Astrocyte (in vitro differentiated cells and primary cell): ENCODE results near the gene TMEM184B. TPM values are rescaled to one million over a fixed set of nuclear protein-coding genes. Genes with fewer than 3 reads are reported as not detected.

Source experiments
- DNase-seq: peaks from one replicate; pipeline ENCODE4 v3.0.0-alpha.2; 2010; ENCODE audit warnings: low read depth
- FAIRE-seq: peaks from 2 replicates; lab custom pipeline; 2011; peaks lifted over from hg19 to GRCh38; lab: Jason Lieb, UNC
- H2AFZ ChIP-seq: 2 replicates; pipeline ENCODE4 v1.6.0; 2012; ENCODE audit warnings: low read depth, low read length, inconsistent platforms
- H3K27ac ChIP-seq: 2 replicates; pipeline ENCODE4 v1.5.1; 2011; ENCODE audit warnings: low read depth, low read length, inconsistent platforms
- H3K27me3 ChIP-seq: 2 replicates; pipeline ENCODE4 v1.6.0; 2011; ENCODE audit warnings: low read length, inconsistent platforms; ENCODE audit not compliant: insufficient read depth
- H3K36me3 ChIP-seq: 2 replicates; pipeline ENCODE4 v1.5.1; 2011; ENCODE audit warnings: low read length, inconsistent platforms; ENCODE audit not compliant: insufficient read depth
- H3K4me1 ChIP-seq: 2 replicates; pipeline ENCODE4 v1.5.1; 2011; ENCODE audit warnings: low read length, inconsistent platforms; ENCODE audit not compliant: insufficient read depth
- H3K4me2 ChIP-seq: 2 replicates; pipeline ENCODE4 v1.6.0; 2012; ENCODE audit warnings: low read length, inconsistent platforms
- H3K4me3 ChIP-seq: 2 replicates; pipeline ENCODE4 v1.5.1; 2011; ENCODE audit warnings: low read depth, mild to moderate bottlenecking, low read length, inconsistent platforms; ENCODE audit not compliant: insufficient read depth
- H3K79me2 ChIP-seq: 2 replicates; pipeline ENCODE4 v1.6.0; 2012; ENCODE audit warnings: mild to moderate bottlenecking, low read length, inconsistent platforms; ENCODE audit not compliant: insufficient read depth
- H3K9ac ChIP-seq: 2 replicates; pipeline ENCODE4 v1.6.0; 2012; ENCODE audit warnings: mild to moderate bottlenecking, low read length, inconsistent platforms
- H3K9me3 ChIP-seq: 2 replicates; pipeline ENCODE4 v1.5.1; 2012; ENCODE audit warnings: low read depth, mild to moderate bottlenecking, low read length, inconsistent platforms; ENCODE audit not compliant: insufficient read depth
- H4K20me1 ChIP-seq: 2 replicates; pipeline ENCODE4 v1.6.0; 2012; ENCODE audit warnings: low read length, inconsistent platforms; ENCODE audit not compliant: insufficient read depth
- H3K27ac Mint-ChIP-seq: one replicate; pipeline ENCODE4 v1.8.0; 2021; ENCODE audit warnings: mild to moderate bottlenecking, mixed read lengths; ENCODE audit not compliant: unreplicated experiment
- H3K27me3 Mint-ChIP-seq: one replicate; pipeline ENCODE4 v1.8.0; 2021; ENCODE audit warnings: low read depth, mixed read lengths; ENCODE audit not compliant: unreplicated experiment
- H3K36me3 Mint-ChIP-seq: one replicate; pipeline ENCODE4 v1.8.0; 2021; ENCODE audit warnings: low read depth, mixed read lengths; ENCODE audit not compliant: unreplicated experiment
- H3K4me1 Mint-ChIP-seq: one replicate; pipeline ENCODE4 v1.8.0; 2021; ENCODE audit warnings: low read depth, mixed read lengths; ENCODE audit not compliant: unreplicated experiment
- H3K4me3 Mint-ChIP-seq: one replicate; pipeline ENCODE4 v1.8.0; 2021; ENCODE audit warnings: mild to moderate bottlenecking, moderate library complexity, mixed read lengths; ENCODE audit not compliant: unreplicated experiment
- H3K9me3 Mint-ChIP-seq: one replicate; pipeline ENCODE4 v1.8.0; 2021; ENCODE audit warnings: mild to moderate bottlenecking, mixed read lengths; ENCODE audit not compliant: unreplicated experiment
- EZH2 ChIP-seq: IDR thresholded peaks from 2 replicates; pipeline ENCODE4 v1.6.1; 2012; ENCODE audit warnings: mild to moderate bottlenecking, low read length, inconsistent platforms; ENCODE audit not compliant: insufficient read depth
- total RNA-seq: library from RNA; stranded (reverse); gene quantifications from 2 replicates; pipeline ENCODE4 v1.2.1, GENCODE V29; 2021
- TF ChIP-seq, protein P1 (sequence below): IDR thresholded peaks from 2 replicates; pipeline ENCODE4 v1.5.1; 2011; ENCODE audit warnings: low read depth, mild to moderate bottlenecking, inconsistent platforms, low read length, moderate library complexity; ENCODE audit not compliant: insufficient read depth

TMEM184B gene
- total RNA-seq, 1 donor from 2014 or later, result 109 TPM

DNA sequence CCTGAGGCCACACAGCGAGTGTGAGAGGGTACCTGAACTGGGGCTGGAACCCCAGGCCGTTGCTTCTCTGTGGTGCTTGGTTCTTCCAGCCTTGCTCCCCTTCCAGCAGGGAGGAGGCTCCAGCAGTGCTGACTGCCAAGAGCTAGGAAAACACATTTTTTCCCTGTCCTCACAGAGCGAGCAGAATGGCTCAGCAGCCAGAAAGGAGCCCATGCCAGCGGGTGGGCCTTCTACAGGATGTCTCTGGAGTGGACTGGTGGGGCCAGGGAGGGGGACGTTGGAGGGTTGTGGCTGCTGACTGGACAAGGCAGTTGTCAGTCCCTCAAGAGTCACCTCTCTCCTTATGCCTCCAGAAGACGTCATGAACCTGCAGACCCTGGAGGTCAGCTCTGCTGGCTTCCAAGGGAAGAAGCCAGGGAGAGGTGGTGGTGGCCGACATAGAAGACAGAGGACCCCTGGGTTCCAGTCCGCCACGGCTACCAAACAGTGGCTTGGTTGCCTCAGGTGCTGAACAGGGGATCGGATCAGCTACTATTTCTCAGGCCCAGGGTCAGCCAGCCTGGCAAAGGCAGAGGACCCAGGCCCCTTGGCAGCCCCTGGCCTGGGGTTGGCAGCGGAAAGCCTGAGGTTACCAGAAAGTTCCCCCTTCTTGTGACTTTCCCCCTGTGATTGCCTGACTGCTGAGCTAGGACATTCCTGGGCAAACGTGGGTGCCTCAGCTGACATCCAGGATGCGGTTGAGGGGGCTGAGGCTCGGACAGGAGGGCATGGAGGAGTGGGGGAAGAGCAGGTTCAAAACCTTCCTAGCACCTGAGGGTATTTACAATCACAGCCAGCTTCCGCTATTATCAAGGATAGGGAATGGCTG is 67.3 kb downstream of the TMEM184B start:
- H3K27ac ChIP-seq, result peak overlapping the region; percentile 99
- H3K4me1 ChIP-seq, result peaks cover 38% of the 10 kb centered on the region
- Mint-ChIP-seq H3K9me3 (no peaks in the 10 kb centered on the region), H3K27ac (no peak overlapping the region), H3K4me3 (no peak overlapping the region), H3K36me3 (peaks cover 11% of the 10 kb centered on the region), H3K27me3 (no peaks in the 10 kb centered on the region), H3K4me1 (peaks cover 19% of the 10 kb centered on the region)
- no peak overlapping the region for H2AFZ ChIP-seq
- TF ChIP-seq EZH2, result no peak
- H3K4me3 ChIP-seq, result peak overlapping the region; percentile 88
- no peaks in the 10 kb centered on the region for H3K9me3 ChIP-seq
- H3K9ac ChIP-seq, result peak overlapping the region; percentile 99
- peaks cover 75% of the 10 kb centered on the region for H3K79me2 ChIP-seq
- H3K27me3 ChIP-seq, result no peaks in the 10 kb centered on the region
- no peaks in the 10 kb centered on the region for H3K36me3 ChIP-seq
- H3K4me2 ChIP-seq, result peak overlapping the region; percentile 95
- DNase-seq (peak; percentile 84), FAIRE-seq (peak; percentile 45)
- peaks cover 69% of the 10 kb centered on the region for H4K20me1 ChIP-seq

DNA sequence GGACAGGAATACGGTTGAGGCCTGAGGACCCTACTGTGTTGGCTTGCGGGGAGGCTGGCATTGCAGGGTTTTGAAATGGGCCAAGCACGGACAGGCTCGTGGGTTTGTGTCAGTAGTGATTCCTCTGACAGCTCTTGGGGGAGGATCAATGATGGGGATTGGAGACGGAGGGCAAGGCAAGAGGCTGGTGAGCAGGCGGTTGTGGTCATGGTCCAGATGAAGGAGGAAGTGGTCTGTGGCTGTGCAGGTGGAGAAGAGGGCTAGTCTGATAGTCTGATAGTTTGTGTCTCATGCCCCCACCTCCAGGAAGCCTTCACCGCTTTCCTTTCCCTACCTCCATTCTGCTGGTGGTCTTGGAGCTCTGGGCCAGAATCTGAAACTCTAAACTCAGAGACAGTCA is 68.0 kb downstream of the TMEM184B start:
- peak overlapping the region; percentile 99 for H3K9ac ChIP-seq
- TF ChIP-seq EZH2, result no peak
- TF ChIP-seq, protein P1, sequence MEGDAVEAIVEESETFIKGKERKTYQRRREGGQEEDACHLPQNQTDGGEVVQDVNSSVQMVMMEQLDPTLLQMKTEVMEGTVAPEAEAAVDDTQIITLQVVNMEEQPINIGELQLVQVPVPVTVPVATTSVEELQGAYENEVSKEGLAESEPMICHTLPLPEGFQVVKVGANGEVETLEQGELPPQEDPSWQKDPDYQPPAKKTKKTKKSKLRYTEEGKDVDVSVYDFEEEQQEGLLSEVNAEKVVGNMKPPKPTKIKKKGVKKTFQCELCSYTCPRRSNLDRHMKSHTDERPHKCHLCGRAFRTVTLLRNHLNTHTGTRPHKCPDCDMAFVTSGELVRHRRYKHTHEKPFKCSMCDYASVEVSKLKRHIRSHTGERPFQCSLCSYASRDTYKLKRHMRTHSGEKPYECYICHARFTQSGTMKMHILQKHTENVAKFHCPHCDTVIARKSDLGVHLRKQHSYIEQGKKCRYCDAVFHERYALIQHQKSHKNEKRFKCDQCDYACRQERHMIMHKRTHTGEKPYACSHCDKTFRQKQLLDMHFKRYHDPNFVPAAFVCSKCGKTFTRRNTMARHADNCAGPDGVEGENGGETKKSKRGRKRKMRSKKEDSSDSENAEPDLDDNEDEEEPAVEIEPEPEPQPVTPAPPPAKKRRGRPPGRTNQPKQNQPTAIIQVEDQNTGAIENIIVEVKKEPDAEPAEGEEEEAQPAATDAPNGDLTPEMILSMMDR, result no peak
- peaks cover 68% of the 10 kb centered on the region for H3K79me2 ChIP-seq
- no peaks in the 10 kb centered on the region for H3K27me3 ChIP-seq
- DNase-seq, result peak; percentile 38
- H4K20me1 ChIP-seq, result peaks cover 62% of the 10 kb centered on the region
- peak overlapping the region; percentile 95 for H3K4me2 ChIP-seq
- Mint-ChIP-seq H3K9me3 (no peaks in the 10 kb centered on the region), H3K4me1 (peaks cover 19% of the 10 kb centered on the region), H3K4me3 (peak overlapping the region; percentile 58), H3K27ac (peak overlapping the region; percentile 41), H3K27me3 (no peaks in the 10 kb centered on the region), H3K36me3 (peaks cover 11% of the 10 kb centered on the region)
- no peaks in the 10 kb centered on the region for H3K9me3 ChIP-seq
- H3K4me3 ChIP-seq, result peak overlapping the region; percentile 88
- FAIRE-seq, result no peak
- H2AFZ ChIP-seq, result no peak overlapping the region
- H3K36me3 ChIP-seq, result no peaks in the 10 kb centered on the region
- H3K27ac ChIP-seq, result peak overlapping the region; percentile 99
- H3K4me1 ChIP-seq, result peaks cover 38% of the 10 kb centered on the region

DNA sequence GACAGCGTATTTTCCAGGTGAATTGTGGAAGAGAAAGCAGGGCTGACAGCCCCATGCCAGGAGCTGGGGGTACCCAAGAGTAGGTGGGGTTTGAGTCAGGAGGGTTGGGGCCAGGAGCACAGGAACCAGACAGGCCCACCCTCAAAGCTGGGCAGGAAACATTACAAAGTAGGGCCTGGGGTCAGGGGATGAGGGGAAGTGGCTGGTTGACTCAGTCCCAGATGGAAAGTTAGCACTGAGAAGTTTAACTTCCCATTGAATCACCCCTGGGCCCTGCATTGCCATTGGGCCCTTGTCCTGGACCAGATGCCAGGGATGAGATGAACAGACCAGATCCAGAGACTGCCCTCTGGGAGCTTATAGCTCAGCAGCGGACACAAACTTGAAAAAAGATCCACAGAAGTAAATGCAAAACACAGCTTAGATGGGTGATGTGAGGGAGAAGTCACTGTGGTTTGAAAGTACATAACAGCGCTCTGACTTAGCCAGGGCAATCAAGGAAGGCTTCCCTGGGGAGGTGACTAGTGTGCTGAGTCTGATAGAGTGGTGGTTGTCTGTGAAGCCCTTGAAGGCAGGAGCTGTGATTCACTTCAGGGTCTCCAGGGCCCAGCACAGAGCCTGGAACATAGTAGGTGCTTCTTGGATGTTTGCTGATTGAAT is 68.8 kb downstream of the TMEM184B start:
- no peaks in the 10 kb centered on the region for H3K9me3 ChIP-seq
- peak overlapping the region; percentile 78 for H3K27ac Mint-ChIP-seq
- DNase-seq (peak; percentile 48), FAIRE-seq (peak; percentile 47)
- H3K36me3 Mint-ChIP-seq, result peaks cover 11% of the 10 kb centered on the region
- peak overlapping the region; percentile 99 for H3K27ac ChIP-seq
- peaks cover 2% of the 10 kb centered on the region for H3K9me3 Mint-ChIP-seq
- H3K36me3 ChIP-seq, result no peaks in the 10 kb centered on the region
- H3K4me3 Mint-ChIP-seq, result peak overlapping the region; percentile 87
- no peaks in the 10 kb centered on the region for H3K27me3 ChIP-seq
- no peaks in the 10 kb centered on the region for H3K27me3 Mint-ChIP-seq
- peak overlapping the region; percentile 88 for H3K4me3 ChIP-seq
- no peak overlapping the region for H2AFZ ChIP-seq
- peak overlapping the region; percentile 99 for H3K9ac ChIP-seq
- peaks cover 38% of the 10 kb centered on the region for H3K4me1 ChIP-seq
- peak overlapping the region; percentile 95 for H3K4me2 ChIP-seq
- TF ChIP-seq EZH2, result no peak
- TF ChIP-seq, protein P1, result no peak
- peaks cover 19% of the 10 kb centered on the region for H3K4me1 Mint-ChIP-seq
- H3K79me2 ChIP-seq, result peaks cover 62% of the 10 kb centered on the region
- peaks cover 56% of the 10 kb centered on the region for H4K20me1 ChIP-seq
